22Rv1 (cell line): ENCODE results near the gene TEKT2.

ENCODE experiments used
- ZFX ChIP-seq: fragments of 450-650 bp; IDR thresholded peaks from 2 replicates; pipeline ENCODE4 v1.6.1; 2017; ENCODE audit warnings: antibody characterized with exemption, borderline replicate concordance
- TF ChIP-seq, protein P1 (sequence below): fragments of 450-650 bp; IDR thresholded peaks from 2 replicates; pipeline ENCODE4 v1.5.1; 2017; ENCODE audit warnings: mild to moderate bottlenecking

DNA sequence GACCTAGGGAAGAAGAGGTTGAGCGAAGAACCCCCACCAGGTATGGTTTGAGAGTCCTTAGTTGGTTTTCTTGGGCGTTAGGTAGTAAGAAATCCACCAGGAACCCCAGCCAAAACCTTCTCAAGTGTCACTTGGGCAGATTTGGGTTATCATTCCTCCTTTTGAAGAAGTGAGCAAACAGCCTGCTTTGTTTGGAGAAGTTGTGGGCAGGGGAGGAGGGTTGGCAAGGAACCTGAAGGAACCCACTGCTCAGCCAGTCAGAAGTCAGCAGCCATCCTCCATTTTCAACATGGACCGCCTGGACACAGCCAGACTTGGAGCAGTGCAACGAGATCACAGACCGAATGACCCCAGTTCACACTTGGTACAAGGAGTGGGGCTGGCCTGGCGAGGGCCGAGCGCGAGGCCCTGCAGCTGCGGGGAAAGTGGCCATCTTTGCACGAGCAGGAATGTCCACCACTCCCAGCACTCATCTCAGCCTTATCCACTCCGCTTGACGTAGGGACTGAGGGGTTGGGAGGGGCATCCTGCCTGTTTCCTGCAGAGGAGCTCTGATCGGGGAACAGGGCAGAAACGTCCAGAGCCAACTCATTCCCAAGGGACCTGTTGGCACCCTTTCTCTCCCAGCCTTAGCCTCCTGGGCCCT is 12.0 kb downstream of the TEKT2 start:
- TF ChIP-seq, protein P1, sequence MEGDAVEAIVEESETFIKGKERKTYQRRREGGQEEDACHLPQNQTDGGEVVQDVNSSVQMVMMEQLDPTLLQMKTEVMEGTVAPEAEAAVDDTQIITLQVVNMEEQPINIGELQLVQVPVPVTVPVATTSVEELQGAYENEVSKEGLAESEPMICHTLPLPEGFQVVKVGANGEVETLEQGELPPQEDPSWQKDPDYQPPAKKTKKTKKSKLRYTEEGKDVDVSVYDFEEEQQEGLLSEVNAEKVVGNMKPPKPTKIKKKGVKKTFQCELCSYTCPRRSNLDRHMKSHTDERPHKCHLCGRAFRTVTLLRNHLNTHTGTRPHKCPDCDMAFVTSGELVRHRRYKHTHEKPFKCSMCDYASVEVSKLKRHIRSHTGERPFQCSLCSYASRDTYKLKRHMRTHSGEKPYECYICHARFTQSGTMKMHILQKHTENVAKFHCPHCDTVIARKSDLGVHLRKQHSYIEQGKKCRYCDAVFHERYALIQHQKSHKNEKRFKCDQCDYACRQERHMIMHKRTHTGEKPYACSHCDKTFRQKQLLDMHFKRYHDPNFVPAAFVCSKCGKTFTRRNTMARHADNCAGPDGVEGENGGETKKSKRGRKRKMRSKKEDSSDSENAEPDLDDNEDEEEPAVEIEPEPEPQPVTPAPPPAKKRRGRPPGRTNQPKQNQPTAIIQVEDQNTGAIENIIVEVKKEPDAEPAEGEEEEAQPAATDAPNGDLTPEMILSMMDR, result no peak
- no peak for TF ChIP-seq ZFX
